Measurements from ENCODE around the gene MFAP2.

Gene MFAP2

DNA sequence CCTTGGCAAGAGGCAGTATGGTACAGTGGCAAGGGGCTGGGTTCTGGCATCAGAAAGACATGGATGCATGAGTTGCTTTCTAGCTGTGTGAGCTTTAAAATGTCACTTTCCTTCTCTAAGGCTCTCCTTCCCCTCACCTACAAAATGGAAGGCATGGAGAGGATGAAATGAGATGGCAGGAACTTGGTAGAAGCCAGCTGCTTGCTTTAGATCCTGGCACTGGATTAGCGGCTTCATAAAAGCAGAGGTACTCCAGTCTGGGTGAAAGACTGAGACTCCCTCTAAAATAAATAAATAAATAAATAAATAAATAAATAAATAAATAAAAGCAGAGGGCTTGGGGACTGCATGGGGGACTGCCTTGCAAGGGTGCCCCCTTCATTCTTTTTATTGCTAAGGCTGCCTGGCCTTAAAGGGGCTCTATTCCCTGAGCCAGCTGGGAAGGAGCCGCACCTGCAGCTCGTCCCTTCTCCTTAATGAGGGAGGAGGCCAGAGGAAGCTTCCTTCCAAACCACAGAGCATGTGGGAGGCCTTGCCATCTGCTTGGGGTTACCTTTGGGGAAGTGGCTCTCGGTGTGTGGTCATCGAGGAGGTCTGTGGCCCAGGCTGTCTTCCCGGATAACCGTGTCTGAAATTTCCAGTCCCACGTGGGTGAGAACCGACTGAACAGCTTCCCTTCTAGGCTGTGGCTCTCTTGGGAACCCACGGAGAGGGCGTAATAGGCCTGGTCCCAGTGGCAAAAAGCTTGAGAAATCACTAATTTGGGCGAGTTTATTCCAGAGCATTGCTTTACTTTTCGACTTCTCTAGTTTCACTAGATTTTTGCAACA, 33.3 kb upstream of the MFAP2 start:
- no peak overlapping the region for H3K9ac ChIP-seq (ENCODE audit: low read depth, low read length)
- H3K4me1 ChIP-seq (ENCODE audit: insufficient read depth, low read length): peaks cover 39% of the 10 kb centered on the region
- no peaks in the 10 kb centered on the region for H3K36me3 ChIP-seq (ENCODE audit: insufficient read depth, low read length)

DNA sequence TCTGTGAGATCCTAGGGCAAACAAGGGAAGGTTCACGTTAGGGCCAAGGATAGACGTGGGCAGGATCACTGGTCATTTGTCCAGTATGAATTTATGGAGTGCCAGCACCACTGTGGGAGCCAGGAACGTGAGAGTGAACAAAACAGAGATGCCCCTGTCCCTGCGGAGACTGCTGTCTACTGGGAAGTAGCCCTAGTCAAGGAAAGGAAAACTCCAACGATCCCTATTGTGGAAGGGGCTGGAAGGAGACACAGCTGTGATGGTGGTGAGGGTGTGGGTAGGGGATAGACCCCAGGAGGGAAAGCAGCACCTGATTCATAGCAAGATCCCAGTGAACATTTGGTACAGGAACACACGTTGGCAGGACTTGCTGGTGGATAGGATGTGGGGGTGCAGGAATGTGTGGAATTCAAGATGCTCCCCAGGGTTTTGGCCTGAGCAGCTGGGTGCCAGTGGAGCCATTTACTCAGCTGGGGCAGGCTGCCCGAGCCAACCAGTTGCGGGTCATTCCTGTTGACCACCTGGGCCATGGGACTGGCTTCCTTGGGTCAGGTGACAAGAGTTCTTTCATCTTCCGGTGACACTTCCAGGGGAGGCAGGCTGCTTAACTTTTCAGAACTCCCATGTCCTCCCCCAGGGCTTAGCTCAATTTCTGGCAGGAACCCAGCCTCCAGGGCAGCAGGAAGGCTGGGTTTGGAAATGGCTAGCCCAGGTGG, 32.5 kb upstream of the MFAP2 start:
- H3K9me3 ChIP-seq (ENCODE audit: control insufficient read depth, insufficient read depth, low read length): no peaks in the 10 kb centered on the region
- peaks cover 39% of the 10 kb centered on the region for H3K4me1 ChIP-seq (ENCODE audit: insufficient read depth, low read length)
- no peak overlapping the region for H3K9ac ChIP-seq (ENCODE audit: low read depth, low read length)

More for the DNA sequence above, 33.3 kb upstream of the MFAP2 start:
- H3K9me3 ChIP-seq (ENCODE audit: control insufficient read depth, insufficient read depth, low read length): no peaks in the 10 kb centered on the region

DNA sequence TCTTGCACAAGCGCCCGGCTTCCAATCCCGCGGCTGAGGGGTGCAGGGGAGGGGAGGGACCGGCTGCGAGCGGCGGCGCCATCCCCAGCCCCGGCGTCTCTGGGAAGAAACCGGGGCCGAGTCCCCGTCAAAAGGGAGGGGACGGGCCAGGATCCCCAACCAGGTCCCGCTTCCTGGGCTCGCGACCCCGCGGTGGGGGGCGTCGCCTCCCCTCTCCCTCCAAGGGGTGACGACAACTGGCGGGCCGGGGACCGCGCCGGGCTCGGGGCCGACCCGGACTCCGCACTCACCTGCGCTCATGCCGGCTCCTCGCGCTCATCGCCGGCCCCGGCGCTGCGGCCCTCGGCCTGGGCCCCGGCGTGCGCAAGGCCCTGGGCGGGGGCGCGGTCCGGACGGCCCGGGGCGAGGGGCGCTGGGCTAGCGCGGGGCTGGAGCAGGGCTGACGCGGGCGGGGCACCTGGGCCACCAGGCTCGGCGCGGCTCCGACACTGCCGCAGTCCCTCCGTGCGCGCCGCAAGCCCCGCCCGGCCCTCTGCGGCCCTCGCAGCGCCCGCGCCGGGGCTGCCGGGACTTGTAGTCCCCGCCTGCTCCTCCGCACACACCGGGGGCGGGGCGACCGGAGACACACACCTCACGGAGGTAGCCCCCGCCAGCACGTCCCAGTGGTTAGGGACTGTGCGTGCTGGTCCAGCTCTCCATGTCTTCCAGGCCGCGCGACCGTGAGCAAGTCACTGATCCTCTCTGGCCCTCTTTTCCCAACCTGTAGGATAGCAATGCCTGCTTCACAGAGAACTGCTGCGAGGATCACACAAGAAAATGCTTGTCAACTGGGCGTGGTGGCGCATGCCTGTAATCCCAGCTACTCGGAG, 31.3 kb upstream of the MFAP2 start, which contains the start of gene ATP13A2:
Gene ATP13A2, minus strand, starts transcription at position 490 of the 869 bp plus-strand sequence. Its CDS starts 190 bp downstream, at position 300.
- Histone ChIP-seq H3K4me1 (ENCODE audit: insufficient read depth, low read length) (peaks cover 39% of the 10 kb centered on the region), H3K36me3 (ENCODE audit: insufficient read depth, low read length) (no peaks in the 10 kb centered on the region), H3K9me3 (ENCODE audit: control insufficient read depth, insufficient read depth, low read length) (no peaks in the 10 kb centered on the region), H3K9ac (ENCODE audit: low read depth, low read length) (peak within 1 kb of the TSS; percentile 63)

More for the DNA sequence above, 32.5 kb upstream of the MFAP2 start:
- no peaks in the 10 kb centered on the region for H3K36me3 ChIP-seq (ENCODE audit: insufficient read depth, low read length)

DNA sequence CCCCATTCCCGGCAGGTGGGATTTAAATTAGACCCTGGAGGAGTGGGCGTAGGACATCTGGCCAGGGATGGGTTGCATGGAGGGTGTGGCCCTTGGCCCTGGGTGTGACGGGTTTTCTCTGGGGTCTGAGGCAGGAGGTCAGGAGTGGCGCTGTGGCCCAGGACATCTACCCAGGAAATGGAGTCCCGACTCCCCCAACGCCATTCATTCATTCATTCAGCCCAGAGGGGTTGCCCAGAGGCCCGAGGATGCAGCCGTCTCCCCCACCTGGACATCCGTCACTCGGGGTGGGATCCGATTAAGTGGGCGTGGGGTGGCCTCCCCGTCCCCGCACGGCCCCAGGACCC, 30.6 kb upstream of the MFAP2 start:
- peaks cover 34% of the 10 kb centered on the region for H3K4me1 ChIP-seq (ENCODE audit: insufficient read depth, low read length)
- peak overlapping the region; percentile 63; the same call in 1 of the 2 replicates for H3K9ac ChIP-seq (ENCODE audit: low read depth, low read length)
- H3K9me3 ChIP-seq (ENCODE audit: control insufficient read depth, insufficient read depth, low read length): no peaks in the 10 kb centered on the region
- H3K36me3 ChIP-seq (ENCODE audit: insufficient read depth, low read length): no peaks in the 10 kb centered on the region

DNA sequence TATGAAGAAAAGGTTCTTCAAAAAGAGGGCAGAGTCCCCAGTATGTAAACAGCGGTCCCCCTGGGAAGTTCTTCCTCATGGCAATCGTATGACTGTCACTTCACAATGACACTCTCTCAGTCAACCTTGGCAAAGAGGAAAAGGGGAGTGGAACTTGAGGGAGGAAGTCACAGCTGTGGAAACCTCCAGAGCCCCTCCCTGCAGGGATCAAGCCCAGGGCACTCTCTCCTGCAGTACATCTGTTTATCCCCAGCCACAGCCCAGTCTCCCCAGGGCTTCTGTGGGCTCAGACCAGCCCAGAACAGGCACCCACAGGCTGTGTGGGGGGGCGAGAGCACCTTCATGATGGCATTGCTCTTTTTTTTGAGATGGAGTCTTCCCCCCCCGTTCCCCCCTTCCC, 29.3 kb upstream of the MFAP2 start:
- no peaks in the 10 kb centered on the region for H3K9me3 ChIP-seq (ENCODE audit: control insufficient read depth, insufficient read depth, low read length)
- H3K4me1 ChIP-seq (ENCODE audit: insufficient read depth, low read length): peaks cover 29% of the 10 kb centered on the region
- H3K9ac ChIP-seq (ENCODE audit: low read depth, low read length): no peak overlapping the region
- H3K36me3 ChIP-seq (ENCODE audit: insufficient read depth, low read length): peaks cover 3% of the 10 kb centered on the region

DNA sequence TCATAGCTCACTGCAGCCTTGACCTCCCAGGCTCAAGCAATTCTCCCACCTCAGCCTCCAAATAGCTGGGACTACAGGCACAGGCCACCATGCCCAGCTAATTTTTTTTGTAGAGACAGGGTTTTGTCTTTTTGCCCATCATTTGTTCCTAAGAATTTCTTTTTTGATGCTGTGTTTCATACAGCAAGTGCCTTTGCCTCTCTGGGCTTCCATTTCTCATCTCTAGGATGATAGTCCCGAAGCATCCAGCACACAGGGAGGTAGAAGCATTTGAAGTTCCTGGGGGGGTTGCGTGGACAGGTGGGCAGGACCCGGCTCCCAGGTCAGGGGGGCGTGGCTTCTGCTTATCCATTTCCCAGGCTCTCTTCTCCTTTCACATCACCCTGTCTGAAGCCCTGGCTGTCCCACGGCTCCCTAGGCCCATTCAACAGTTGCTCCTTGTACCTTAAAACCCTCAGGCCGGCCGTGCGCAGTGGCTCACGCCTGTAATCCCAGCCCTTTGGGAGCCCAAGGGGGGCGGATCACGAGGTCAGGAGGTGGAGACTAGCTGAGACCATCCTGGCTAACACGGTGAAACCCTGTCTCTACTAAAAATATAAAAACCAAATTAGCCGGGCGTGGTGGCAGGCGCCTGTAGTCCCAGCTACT, 27.9 kb upstream of the MFAP2 start:
- Histone ChIP-seq H3K9me3 (ENCODE audit: control insufficient read depth, insufficient read depth, low read length) (no peaks in the 10 kb centered on the region), H3K4me1 (ENCODE audit: insufficient read depth, low read length) (peaks cover 19% of the 10 kb centered on the region), H3K36me3 (ENCODE audit: insufficient read depth, low read length) (peaks cover 3% of the 10 kb centered on the region), H3K9ac (ENCODE audit: low read depth, low read length) (no peak overlapping the region)

DNA sequence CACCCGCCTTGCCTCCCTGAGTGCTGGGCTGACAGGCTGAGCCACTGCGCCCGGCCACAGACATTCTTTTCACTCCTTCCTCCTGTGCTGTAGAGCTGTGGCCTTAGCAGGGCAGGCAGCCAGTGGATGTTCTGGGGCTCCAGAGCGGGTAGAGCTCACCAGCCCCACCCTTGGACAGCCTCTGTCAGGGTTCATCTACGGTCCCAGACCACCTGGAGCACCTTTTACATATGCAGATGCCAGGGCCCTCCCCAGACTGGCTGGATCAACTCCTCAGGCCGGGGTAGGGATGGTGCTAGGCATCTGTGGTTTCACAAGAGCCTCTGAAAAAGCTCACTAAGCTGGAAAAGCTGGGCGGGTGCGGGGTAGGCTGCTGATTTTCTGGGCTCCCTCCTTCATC, 26.7 kb upstream of the MFAP2 start:
- Histone ChIP-seq H3K4me1 (ENCODE audit: insufficient read depth, low read length) (peaks cover 8% of the 10 kb centered on the region), H3K9me3 (ENCODE audit: control insufficient read depth, insufficient read depth, low read length) (no peaks in the 10 kb centered on the region), H3K36me3 (ENCODE audit: insufficient read depth, low read length) (peaks cover 8% of the 10 kb centered on the region), H3K9ac (ENCODE audit: low read depth, low read length) (no peak overlapping the region)

DNA sequence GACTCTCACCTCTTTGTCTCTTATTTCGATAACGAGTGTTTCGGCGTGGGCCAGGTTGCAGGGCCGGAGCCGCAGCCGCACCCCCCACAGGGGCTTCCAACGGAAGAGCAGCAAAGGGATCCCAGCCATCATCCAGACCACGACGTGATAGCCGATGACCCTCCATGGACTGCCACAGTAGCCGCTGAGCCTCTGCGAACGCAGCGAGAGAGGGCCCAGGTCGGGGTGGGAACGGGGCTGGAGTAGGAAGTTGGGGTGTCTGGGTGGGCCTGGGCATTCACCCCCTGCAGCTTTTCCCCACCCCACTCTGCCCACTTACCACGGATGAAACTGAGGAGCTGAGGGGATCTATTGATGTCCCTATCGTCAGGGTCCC, 24.9 kb upstream of the MFAP2 start:
- Histone ChIP-seq H3K36me3 (ENCODE audit: insufficient read depth, low read length) (peaks cover 8% of the 10 kb centered on the region), H3K9ac (ENCODE audit: low read depth, low read length) (no peak overlapping the region), H3K9me3 (ENCODE audit: control insufficient read depth, insufficient read depth, low read length) (no peaks in the 10 kb centered on the region), H3K4me1 (ENCODE audit: insufficient read depth, low read length) (peaks cover 5% of the 10 kb centered on the region)

DNA sequence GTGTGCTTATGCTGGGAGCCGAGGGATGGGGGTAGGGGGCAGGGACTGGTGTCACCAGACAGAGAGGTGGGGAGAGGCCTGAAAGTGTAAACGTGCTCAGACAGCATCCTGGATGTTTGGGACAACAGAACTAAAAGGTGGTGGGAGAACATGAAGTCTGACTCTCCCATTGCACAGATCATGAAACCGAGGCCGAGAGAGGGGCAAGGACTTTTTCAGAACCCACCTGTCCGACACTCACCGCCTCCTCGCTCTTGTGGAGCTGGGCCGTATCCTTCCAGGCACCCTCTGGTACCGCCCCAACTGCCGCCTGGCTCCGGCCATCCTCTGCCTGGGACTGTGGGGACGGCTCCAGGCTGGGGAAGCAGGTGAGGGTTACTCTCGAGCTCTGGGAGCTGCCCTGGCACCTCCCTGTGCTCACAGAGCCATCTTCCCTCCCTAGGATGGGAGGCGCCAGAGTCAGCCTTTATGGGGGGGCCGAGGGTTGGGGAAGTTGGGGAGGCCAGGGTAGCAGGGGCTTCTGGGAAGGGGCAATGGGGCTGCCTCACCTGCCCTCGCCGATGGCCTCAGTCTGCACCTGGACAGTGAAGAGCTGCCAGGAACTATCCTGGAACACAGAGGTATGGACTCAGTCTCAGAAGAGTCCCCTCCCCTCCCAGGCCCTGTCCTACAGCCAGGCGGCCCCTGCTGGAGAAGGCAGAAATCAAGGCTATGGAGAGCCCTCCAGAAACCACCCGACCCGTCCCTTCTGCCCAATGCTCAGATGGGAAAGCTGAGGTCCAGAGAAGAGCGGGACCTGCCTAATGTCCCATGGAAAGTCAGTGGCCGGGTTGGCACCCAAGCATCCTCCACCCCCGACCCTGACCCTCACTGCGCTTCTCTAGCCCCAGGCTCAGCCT, 24.3 kb upstream of the MFAP2 start:
- peaks cover 8% of the 10 kb centered on the region for H3K36me3 ChIP-seq (ENCODE audit: insufficient read depth, low read length)
- H3K9me3 ChIP-seq (ENCODE audit: control insufficient read depth, insufficient read depth, low read length): no peaks in the 10 kb centered on the region
- peaks cover 3% of the 10 kb centered on the region; the same call in 1 of the 2 replicates for H3K4me1 ChIP-seq (ENCODE audit: insufficient read depth, low read length)
- H3K9ac ChIP-seq (ENCODE audit: low read depth, low read length): no peak overlapping the region

DNA sequence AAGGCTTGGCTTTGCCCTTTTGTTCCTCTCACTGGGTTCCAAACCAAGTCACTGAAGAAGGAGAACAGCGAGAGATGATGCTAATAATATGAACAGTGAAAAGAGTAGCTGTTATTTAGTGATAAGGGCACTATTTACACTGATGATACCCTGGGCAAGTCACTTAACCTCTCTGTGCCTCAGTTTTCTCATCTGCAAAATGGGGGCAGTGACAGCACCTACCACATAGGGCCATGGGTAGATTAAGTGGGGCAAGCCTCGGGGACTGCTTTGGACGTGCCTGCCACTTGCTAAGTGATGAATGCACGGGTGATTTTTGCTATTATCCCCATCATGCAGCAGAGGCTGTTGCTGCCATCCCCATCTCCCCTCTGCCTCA, 22.1 kb upstream of the MFAP2 start:
- Histone ChIP-seq H3K36me3 (ENCODE audit: insufficient read depth, low read length) (peaks cover 8% of the 10 kb centered on the region), H3K9me3 (ENCODE audit: control insufficient read depth, insufficient read depth, low read length) (no peaks in the 10 kb centered on the region), H3K4me1 (ENCODE audit: insufficient read depth, low read length) (no peaks in the 10 kb centered on the region), H3K9ac (ENCODE audit: low read depth, low read length) (no peak overlapping the region)

DNA sequence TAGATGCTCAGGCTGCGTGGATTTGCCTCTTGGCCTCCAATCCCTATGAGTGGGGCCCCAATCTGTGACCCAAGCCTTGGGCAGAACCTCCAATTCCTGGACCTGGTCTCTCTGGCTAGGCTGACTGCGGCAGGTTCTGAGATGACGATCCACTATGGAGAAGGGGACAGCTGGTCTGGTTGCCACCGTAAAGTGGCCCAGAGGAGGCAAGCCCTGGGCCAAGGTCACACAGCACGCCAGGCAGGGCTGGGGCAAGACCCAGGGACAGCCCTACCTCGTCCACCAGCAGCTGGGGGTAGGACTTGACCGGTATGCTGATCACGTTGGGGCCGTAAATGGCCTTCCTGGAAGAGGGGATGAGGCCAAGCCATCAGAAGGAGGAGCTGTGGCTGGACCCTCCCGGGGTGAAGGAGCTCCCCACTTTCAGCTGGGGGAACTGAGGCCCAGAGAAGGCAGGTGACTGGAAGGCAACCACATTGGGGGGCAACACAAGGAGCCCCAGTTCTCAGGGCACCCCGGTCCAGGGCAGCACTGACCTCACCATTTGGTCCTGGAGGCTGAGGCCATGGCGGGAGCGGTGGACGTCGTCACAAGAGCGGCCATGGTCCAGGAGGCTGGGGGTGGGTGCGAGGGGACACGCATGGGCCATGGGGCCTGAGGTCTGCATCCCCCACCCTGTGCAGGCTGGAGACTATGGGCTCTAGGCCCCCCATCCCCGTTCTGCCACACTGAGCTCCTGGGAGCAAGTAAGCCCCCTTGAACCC, 21.5 kb upstream of the MFAP2 start:
- no peaks in the 10 kb centered on the region for H3K4me1 ChIP-seq (ENCODE audit: insufficient read depth, low read length)
- H3K36me3 ChIP-seq (ENCODE audit: insufficient read depth, low read length): peaks cover 8% of the 10 kb centered on the region
- no peaks in the 10 kb centered on the region for H3K9me3 ChIP-seq (ENCODE audit: control insufficient read depth, insufficient read depth, low read length)
- no peak overlapping the region for H3K9ac ChIP-seq (ENCODE audit: low read depth, low read length)

DNA sequence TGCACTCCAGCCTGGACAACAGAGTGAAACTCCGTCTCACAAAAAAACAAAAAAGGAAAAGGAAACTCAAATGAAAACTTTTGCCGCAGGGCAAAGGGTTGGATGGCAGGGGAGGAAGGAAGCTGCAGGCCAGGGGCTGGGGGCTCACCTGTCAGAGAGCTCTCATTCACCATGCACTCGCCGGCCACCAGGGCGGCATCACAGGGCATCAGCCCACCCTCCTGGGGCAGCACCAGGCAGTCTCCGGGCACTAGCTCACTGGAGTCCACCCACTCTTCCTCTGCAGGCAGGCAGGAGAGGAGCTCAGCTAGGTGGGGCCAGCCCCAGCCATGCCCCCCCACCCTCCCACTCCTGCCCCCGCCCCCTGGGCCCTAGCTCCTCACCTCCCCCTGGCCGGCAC, 19.4 kb upstream of the MFAP2 start:
- Histone ChIP-seq H3K4me1 (ENCODE audit: insufficient read depth, low read length) (no peaks in the 10 kb centered on the region), H3K9ac (ENCODE audit: low read depth, low read length) (no peak overlapping the region), H3K9me3 (ENCODE audit: control insufficient read depth, insufficient read depth, low read length) (no peaks in the 10 kb centered on the region), H3K36me3 (ENCODE audit: insufficient read depth, low read length) (peaks cover 6% of the 10 kb centered on the region)

DNA sequence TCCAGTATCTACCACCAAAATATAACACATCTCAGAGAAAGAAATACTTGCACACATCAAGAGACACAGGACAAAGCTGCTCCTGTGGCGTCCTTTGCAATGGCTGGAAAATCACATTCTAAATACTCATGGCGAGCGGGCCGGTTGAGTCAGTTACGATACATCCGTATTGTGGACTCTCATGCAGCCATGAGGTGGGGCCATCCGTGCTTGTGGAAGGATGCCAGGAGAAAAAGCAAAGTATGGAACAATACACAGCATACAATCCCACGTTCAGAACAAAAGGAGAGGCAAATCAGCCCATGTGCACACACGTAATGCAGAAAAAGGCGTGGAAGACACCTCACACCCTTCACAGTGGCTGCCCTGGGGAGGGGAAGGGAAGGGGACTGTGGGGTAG, 18.2 kb upstream of the MFAP2 start:
- H3K4me1 ChIP-seq (ENCODE audit: insufficient read depth, low read length): no peaks in the 10 kb centered on the region
- peaks cover 5% of the 10 kb centered on the region; the same call in 1 of the 2 replicates for H3K36me3 ChIP-seq (ENCODE audit: insufficient read depth, low read length)
- H3K9me3 ChIP-seq (ENCODE audit: control insufficient read depth, insufficient read depth, low read length): no peaks in the 10 kb centered on the region
- H3K9ac ChIP-seq (ENCODE audit: low read depth, low read length): no peak overlapping the region
